Measurements from ENCODE around the gene GCGR.

GRCh38 chr17:81833921-81834830, 30.2 kb downstream of the GCGR start:
- TF ChIP-seq CTCF (conservative IDR thresholded peaks at IDR 0.05 in 1 of 2, IDR thresholded peaks at IDR 0.05 in 1 of 2; ENCODE audit: low read depth in 1 of 2, low read length in 2 of 2) (no peak), EZH2 (IDR thresholded peaks at IDR 0.05; ENCODE audit: low read length, missing control alignments) (no peak)
